ENCODE measurements around the gene OR2V1. TPM values are rescaled to one million over a fixed set of nuclear protein-coding genes. Genes with fewer than 3 reads are reported as not detected.
"Not testable (repeated sequence)": the region's sequence is repeated elsewhere in the genome, so short reads cannot be mapped to it uniquely, and the experiment has no call there.

OR2V1 gene
- total RNA-seq, 4 donors from 2014 or later: not detected

DNA sequence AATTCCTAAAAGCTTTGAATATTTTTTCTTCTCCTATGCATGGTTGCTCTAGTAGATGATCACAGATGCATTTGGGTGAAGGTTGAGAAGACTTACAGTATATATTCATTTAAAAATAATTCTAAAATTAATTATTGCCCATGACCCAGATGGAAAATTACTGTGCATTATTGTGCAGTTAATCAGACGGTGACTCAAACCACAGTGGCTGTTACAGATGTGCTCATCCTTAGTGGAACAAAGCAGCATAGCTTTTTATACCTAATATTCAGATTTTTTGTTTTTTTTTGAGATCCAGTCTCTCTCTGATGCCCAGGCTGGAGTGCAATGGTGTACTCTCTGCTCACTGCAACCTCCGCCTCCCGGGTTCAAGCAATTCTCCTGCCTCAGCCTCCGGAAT, 10.7 kb downstream of the OR2V1 start:
- DNase-seq: no peak
- Histone ChIP-seq H3K9me3 (no peaks in the 10 kb centered on the region), H3K27ac (no peak overlapping the region), H3K4me3 (no peak overlapping the region), H3K36me3 (no peaks in the 10 kb centered on the region), H3K27me3 (peaks cover 0 to 6% of the 10 kb centered on the region in 2 donors), H3K4me1 (no peaks in the 10 kb centered on the region)
- no peak for TF ChIP-seq POLR2A (IDR thresholded peaks at IDR 0.05)
- TF ChIP-seq, protein P1, sequence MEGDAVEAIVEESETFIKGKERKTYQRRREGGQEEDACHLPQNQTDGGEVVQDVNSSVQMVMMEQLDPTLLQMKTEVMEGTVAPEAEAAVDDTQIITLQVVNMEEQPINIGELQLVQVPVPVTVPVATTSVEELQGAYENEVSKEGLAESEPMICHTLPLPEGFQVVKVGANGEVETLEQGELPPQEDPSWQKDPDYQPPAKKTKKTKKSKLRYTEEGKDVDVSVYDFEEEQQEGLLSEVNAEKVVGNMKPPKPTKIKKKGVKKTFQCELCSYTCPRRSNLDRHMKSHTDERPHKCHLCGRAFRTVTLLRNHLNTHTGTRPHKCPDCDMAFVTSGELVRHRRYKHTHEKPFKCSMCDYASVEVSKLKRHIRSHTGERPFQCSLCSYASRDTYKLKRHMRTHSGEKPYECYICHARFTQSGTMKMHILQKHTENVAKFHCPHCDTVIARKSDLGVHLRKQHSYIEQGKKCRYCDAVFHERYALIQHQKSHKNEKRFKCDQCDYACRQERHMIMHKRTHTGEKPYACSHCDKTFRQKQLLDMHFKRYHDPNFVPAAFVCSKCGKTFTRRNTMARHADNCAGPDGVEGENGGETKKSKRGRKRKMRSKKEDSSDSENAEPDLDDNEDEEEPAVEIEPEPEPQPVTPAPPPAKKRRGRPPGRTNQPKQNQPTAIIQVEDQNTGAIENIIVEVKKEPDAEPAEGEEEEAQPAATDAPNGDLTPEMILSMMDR (IDR thresholded peaks at IDR 0.05): no peak

DNA sequence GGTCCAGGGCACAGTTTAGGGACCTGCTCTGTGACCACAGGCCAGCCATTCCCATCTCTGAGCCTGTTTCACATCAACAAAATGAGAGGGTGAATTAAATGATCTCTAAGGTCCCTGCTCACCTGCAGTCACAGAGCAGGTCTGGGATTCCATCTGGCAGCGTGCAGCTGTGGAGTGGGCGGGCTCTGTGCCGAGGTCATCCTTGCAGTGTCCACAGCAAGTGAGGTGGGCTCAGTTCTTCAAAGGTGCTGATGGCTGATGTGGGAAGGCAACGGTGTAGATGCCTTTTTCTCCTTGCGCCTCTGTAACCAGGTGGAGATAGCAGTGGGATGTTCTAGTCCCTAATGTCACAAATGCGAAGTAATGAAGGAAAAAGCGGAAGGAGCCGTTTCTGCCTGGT, 11.9 kb downstream of the OR2V1 start:
- H3K36me3 ChIP-seq: no peaks in the 10 kb centered on the region

DNA sequence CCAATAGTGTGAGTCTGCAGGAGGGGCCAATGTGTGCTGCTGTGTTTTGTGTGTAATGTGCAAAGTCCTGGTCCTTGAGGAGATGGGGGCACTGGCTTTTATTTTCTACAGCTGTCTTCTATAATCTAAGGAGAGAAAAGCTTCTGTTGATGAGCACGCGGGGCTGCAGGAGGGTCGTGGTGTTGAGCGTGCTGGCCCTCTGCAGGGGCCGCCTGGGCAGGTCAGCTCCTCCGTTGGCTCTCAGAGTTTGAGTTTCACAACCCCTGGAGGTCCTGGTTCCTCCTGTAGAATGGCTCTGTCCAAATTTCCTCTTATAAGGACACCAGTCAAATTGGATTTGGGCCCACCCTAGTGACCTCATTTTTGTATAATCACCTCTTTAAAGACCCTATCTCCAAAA, 12.6 kb downstream of the OR2V1 start:
- TF ChIP-seq POLR2A (IDR thresholded peaks at IDR 0.05): no peak
- TF ChIP-seq, protein P1 (IDR thresholded peaks at IDR 0.05): no peak
- Histone ChIP-seq H3K36me3 (no peaks in the 10 kb centered on the region), H3K9me3 (peaks cover 0 to 8% (median 0%) of the 10 kb centered on the region in 4 donors), H3K4me3 (no peak overlapping the region), H3K27me3 (peaks cover 0 to 16% of the 10 kb centered on the region in 2 donors), H3K4me1 (no peaks in the 10 kb centered on the region), H3K27ac (no peak overlapping the region)
- no peak for DNase-seq

More for the DNA sequence above, 11.9 kb downstream of the OR2V1 start:
- no peak for DNase-seq
- Histone ChIP-seq H3K9me3 (peaks cover 0 to 8% (median 0%) of the 10 kb centered on the region in 4 donors), H3K4me3 (no peak overlapping the region), H3K4me1 (no peaks in the 10 kb centered on the region), H3K27ac (no peak overlapping the region), H3K27me3 (peaks cover 0 to 16% of the 10 kb centered on the region in 2 donors)
- no peak for TF ChIP-seq POLR2A (IDR thresholded peaks at IDR 0.05)
- TF ChIP-seq, protein P1 (IDR thresholded peaks at IDR 0.05): no peak

DNA sequence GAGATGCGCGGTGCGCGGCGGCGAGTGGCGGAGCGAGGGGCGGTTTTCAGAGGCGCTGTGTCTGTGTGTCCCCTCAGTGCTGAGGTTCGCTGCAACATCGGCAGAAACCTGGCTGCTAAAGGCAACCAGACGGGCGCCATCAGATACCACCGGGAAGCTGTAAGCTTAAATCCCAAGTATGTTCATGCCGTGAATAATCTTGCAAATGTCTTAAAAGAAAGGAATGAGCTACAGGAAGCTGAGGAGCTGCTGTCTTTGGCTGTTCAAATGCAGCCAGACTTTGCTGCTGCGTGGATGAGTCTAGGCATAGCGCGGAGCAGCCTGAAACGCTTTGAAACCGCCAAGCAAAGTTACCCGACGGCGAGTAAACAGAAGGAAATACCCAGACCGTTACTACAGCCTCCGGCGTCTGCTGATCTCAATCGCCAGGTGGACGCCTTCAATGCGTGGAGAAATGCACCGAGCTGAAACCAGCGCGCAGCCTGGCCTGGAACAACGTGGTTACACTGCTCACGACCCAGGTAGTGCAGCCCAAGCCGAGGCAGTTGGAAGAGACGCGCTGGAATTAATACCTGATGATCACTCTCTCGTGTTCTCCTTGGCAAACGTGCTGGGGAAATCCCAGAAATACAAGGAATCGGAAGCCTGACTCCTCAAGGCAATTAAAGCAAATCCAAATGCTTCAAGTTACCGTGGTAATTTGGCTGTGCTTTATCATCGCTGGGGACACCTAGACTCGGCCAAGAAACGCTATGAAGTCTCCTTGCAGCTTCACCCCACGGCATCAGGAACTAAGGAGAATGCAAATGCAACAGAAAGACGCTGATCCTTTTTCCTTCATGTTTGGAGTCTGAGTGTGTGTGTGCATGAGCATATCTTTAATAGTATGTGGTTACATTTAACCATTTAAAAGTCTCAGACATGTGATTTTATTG, 15.9 kb downstream of the OR2V1 start:
- Histone ChIP-seq H3K4me1 (no peaks in the 10 kb centered on the region), H3K27me3 (peaks cover 0 to 16% of the 10 kb centered on the region in 2 donors)

DNA sequence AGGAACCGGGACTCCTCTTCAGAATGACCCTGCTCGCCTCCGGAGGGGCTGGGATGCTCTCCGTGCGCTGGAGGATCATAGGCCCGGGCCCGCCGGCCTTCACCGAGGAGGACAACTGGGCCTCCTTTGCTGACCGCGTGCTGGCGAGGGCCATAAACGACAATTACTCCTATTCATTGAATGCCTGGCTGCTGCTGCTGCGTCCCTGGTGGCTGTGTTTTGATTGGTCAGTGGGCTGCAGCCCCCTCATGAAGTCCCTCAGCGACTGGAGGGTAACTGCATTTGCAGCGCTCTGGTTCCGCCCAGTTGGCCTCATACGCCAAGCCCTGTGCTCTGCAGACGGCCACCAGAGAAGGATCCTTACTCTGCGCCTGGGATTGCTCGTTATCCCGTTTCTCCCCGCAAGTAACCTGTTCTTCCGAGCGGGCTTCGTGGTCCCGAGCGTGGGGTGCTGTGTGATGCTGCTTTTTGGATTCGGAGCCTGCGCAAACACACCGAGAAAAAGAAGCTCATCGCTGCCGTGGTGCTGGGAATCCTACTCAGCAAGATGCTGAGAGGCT, 16.6 kb downstream of the OR2V1 start:
- H3K4me1 ChIP-seq: no peaks in the 10 kb centered on the region
- no peak for TF ChIP-seq POLR2A (IDR thresholded peaks at IDR 0.05)
- TF ChIP-seq, protein P1 (IDR thresholded peaks at IDR 0.05): no peak
- H3K36me3 ChIP-seq: no peaks in the 10 kb centered on the region
- DNase-seq: peak in 1 of 3 donors; percentile 26
- H3K27me3 ChIP-seq: peaks cover 0 to 16% of the 10 kb centered on the region in 2 donors
- peaks cover 0 to 8% (median 0%) of the 10 kb centered on the region in 4 donors for H3K9me3 ChIP-seq
- no peak overlapping the region for H3K27ac ChIP-seq
- no peak overlapping the region for H3K4me3 ChIP-seq

More for the DNA sequence above, 15.9 kb downstream of the OR2V1 start:
- H3K4me3 ChIP-seq: no peak overlapping the region
- TF ChIP-seq, protein P1 (IDR thresholded peaks at IDR 0.05): no peak
- TF ChIP-seq POLR2A (IDR thresholded peaks at IDR 0.05): no peak
- H3K27ac ChIP-seq: no peak overlapping the region
- H3K9me3 ChIP-seq: peaks cover 0 to 8% (median 0%) of the 10 kb centered on the region in 4 donors
- peak in 1 of 3 donors; percentile 36 for DNase-seq
- H3K36me3 ChIP-seq: no peaks in the 10 kb centered on the region

DNA sequence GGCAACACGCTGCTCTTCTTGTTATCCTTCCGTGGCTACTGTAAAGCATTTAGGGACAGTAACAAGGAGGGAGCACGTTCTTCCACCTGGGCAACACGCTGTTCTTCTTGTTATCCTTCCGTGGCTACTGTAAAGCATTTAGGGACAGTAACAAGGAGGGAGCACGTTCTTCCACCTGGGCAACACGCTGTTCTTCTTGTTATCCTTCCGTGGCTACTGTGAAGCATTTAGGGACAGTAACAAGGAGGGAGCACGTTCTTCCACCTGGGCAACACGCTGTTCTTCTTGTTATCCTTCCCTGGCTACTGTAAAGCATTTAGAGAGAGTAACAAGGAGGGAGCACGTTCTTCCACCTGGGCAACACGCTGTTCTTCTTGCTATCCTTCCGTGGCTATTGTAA, 17.4 kb downstream of the OR2V1 start:
- not testable (repeated sequence) for H3K4me1 ChIP-seq, H3K36me3 ChIP-seq, H3K4me3 ChIP-seq, DNase-seq, H3K27ac ChIP-seq, H3K9me3 ChIP-seq
- peaks cover 0 to 16% of the 10 kb centered on the region in 2 donors for H3K27me3 ChIP-seq

Measured in Peyer's patch (tissue), 4 donors.